Measurements from ENCODE around the gene FOXI3. TPM values are rescaled to one million over a fixed set of nuclear protein-coding genes. Genes with fewer than 3 reads are reported as not detected.
"Not testable (repeated sequence)": the region's sequence is repeated elsewhere in the genome, so short reads cannot be mapped to it uniquely, and the experiment has no call there.

Gene FOXI3
- total RNA-seq, 2 donors from 2014 or later, result not detected

DNA sequence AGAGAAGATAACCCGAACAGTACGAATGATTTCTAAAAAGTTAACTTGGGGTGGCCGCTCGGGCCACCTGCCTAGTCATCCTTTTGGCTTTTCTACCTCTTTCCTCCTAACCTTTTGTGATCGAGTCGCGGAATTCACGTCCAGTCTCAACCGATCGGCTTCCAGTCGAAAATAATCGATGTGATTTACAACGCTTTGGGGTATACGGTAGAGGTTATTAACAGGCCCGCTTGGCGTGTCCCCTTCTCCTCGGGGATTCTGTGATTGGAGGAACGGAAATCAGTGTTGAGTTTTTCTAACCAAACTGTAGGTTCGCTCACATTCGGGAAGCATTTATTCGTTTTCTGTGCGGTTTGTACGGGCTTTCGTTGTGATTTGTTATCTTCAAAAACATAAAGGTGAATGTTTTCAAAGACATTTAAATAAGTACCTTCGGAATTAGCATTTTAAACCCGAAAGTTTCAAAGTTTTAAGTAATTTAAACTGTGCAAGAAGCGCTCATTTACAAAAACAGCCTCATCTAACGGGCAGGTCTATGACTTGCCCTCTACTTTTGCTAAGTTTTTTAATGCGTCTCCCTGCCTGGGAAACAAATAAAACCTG lies 588 bp upstream of the FOXI3 start:
- H3K9me3 Mint-ChIP-seq, result no peaks in the 10 kb centered on the region
- H3K27ac Mint-ChIP-seq, result no peak overlapping the region
- ATAC-seq (replicated peaks in 1 of 2), result no peak

DNA sequence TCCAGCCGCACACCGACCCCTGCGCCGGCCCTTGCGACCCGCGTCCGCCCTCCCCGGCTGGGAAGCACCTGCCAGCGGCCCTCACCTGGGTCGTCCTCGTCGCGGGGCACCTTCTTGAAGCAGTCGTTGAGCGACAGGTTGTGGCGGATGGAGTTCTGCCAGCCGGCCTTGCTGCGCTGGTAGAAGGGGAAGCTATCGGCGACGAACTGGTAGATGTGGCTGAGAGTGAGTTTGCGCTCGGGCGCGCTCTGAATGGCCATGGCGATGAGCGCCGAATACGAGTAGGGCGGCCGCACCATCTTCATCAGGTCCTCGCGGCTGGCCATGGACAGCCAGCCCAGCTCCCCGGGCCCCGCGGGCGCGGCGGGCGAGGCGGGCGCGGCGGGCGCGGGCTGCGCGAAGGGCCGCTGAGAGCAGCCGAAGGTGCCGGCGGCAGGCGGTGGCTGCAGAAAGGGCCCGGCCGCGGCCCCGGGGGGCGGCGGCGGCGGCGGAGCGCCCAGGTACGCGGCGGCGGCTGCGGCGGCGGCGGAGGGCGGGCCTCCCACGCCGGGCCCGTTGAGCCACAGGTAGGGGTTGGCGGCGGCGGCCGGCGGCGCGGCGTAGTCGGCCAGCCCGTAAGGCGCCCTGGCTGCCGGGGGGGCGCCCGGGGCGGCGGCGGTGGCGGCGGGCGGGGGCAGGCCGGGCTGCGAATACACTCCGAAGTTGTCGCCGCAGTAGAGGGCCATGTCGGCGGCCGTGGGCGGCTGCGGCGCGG lies 505 bp downstream of the FOXI3 start:
- Mint-ChIP-seq H3K4me3 (peak overlapping the region; percentile 77 to 81), H3K27ac (no peak overlapping the region), H3K27me3 (ENCODE audit: low read depth) (peaks cover 54% of the 10 kb centered on the region), H3K36me3 (ENCODE audit: insufficient read depth in 2 of 2) (no peaks in the 10 kb centered on the region), H3K9me3 (no peaks in the 10 kb centered on the region), H3K4me1 (ENCODE audit: low read depth) (peaks cover 13% of the 10 kb centered on the region)
- peak; percentile 22 for DNase-seq
- peak; percentile 58 to 60 for ATAC-seq (replicated peaks in 1 of 2)

More for the DNA sequence above, 588 bp upstream of the FOXI3 start:
- Mint-ChIP-seq H3K4me3 (peak overlapping the region; percentile 58 to 83), H3K27me3 (ENCODE audit: low read depth) (peaks cover 44% of the 10 kb centered on the region), H3K4me1 (ENCODE audit: low read depth) (peaks cover 13% of the 10 kb centered on the region), H3K36me3 (ENCODE audit: insufficient read depth in 2 of 2) (no peaks in the 10 kb centered on the region)
- DNase-seq, result peak; percentile 1 to 2

DNA sequence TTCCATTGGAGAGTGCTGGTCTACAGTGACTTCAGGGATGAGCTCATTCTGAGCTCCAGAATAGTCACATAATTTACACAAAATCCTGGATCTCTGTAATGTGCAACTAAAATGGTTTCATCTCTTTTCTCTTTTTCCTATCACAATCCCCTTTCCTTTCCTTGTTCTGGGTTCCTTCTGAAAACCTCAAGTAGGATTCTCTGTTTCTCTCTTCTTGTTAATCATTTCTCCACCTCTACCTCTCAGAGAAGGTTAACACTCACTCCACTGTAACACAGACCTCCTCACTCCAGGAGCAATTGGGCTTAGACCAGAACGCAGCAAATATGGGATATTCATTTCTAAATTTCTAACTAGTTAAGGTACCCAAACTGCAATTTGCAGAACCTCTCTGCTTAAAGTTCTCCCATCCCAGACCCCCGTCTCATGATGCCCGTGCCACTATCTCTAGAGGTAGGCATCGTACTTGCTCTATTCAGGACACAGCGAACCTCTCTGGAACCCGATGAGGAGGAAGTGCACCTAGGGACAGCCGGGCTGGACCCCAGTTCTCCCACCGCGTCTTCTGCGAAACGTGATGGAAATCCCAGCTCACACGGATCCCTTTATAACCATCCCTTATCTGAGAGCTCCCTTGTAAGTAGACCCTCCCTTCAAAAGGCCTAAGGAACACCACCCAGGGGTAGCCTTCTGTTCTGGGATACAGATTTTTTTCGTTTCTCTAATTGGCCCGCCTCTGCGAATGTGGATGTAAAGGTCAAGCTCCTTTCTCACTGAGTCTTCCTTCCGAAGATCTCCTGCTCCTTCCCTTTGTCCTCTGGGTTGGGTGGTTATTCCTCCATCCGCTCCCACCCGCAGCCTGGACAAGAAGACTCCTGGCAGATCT lies 1.3 kb downstream of the FOXI3 start:
- Mint-ChIP-seq H3K4me3 (peak overlapping the region; percentile 77 to 81), H3K27ac (no peak overlapping the region), H3K36me3 (ENCODE audit: insufficient read depth in 2 of 2) (no peaks in the 10 kb centered on the region), H3K27me3 (ENCODE audit: low read depth) (peaks cover 54% of the 10 kb centered on the region), H3K9me3 (no peaks in the 10 kb centered on the region), H3K4me1 (ENCODE audit: low read depth) (peaks cover 13% of the 10 kb centered on the region)
- ATAC-seq (replicated peaks in 1 of 2) (no peak), DNase-seq (no peak)

DNA sequence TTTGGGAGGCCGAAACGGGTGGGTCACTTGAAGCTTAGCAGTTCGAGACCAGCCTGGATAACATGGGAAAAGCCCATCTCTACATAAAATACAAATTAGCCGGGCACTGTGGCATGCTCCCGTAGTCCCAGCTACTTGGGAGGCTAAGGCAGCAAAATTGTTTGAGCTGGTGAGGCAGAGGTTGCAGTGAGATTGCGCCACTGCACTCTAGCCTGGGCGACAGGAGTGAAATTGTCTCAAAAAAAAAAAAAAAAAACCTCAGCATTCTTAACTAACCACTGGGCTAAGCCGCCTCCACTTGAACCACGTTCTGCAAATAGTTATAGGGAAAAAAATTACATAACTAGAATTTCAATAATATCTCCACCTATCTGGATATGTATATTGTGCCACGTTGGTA lies 2.3 kb downstream of the FOXI3 start:
- Mint-ChIP-seq H3K9me3 (no peaks in the 10 kb centered on the region), H3K36me3 (ENCODE audit: insufficient read depth in 2 of 2) (no peaks in the 10 kb centered on the region), H3K4me3 (no peak overlapping the region), H3K27me3 (ENCODE audit: low read depth) (peaks cover 54% of the 10 kb centered on the region), H3K4me1 (ENCODE audit: low read depth) (peaks cover 13% of the 10 kb centered on the region), H3K27ac (no peak overlapping the region)
- DNase-seq, result no peak
- ATAC-seq (replicated peaks in 1 of 2), result no peak

DNA sequence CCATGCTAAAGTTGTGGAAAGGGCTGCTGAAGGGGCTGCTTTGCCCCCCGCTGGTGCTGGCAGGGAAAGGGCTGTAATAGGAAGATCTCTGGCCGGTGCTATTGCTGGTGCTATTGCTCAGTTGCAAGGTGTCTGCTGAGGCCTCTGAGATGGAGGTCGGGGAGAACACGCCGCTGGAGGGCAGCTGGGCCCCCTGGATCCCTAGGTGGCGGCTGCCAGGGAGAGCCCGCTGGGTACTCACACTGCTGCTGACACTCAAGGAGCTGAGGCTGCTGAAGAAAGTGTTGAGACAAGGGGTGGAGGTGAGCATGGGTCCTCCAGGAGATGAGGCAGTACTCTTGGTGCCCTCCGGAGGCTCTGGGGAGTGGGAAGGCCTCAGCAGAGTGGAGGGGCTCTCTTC lies 4.2 kb downstream of the FOXI3 start:
- no peak overlapping the region for H3K27ac Mint-ChIP-seq
- H3K4me1 Mint-ChIP-seq (ENCODE audit: low read depth), result peaks cover 12% of the 10 kb centered on the region
- peak in 1 of 2 donors; percentile 2 for DNase-seq
- H3K36me3 Mint-ChIP-seq (ENCODE audit: insufficient read depth in 2 of 2), result no peaks in the 10 kb centered on the region
- no peak overlapping the region for H3K4me3 Mint-ChIP-seq
- ATAC-seq (replicated peaks in 1 of 2), result no peak
- no peaks in the 10 kb centered on the region for H3K9me3 Mint-ChIP-seq
- peaks cover 45% of the 10 kb centered on the region for H3K27me3 Mint-ChIP-seq (ENCODE audit: low read depth)

DNA sequence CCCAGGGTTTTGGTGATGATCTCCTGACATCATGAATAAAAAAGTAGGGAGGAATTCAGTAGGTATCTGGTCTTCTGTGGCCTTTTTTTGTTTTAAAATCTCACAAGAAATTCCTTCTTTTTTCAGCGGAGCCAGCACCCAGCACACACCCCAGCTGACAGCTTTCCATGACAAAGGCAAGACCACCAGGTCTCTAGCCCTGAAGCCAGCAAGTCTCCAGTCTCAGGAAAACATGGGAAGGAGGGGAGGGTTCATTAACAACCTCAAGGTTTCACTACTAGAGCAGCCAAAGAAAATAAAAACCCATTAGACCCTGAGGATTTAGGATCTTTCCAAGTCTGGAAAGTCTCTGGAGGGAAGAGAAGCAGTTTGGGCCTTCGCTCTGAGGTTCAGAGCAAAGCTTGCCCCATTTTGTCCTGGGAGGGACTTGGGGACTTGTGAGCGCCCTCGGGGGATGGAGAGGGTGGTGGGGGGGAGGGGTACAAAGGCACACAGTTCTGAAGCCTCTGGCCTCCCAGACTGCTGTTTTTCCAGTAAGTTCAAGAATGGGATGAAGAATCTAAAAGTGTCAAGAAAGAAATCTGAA lies 9.0 kb downstream of the FOXI3 start:
- peaks cover 24% of the 10 kb centered on the region for H3K27me3 Mint-ChIP-seq (ENCODE audit: low read depth)
- H3K9me3 Mint-ChIP-seq, result no peaks in the 10 kb centered on the region
- DNase-seq (no peak), ATAC-seq (replicated peaks in 1 of 2) (no peak)
- H3K4me1 Mint-ChIP-seq (ENCODE audit: low read depth), result no peaks in the 10 kb centered on the region
- H3K36me3 Mint-ChIP-seq (ENCODE audit: insufficient read depth in 2 of 2), result peaks cover 0 to 2% of the 10 kb centered on the region in 2 donors
- H3K4me3 Mint-ChIP-seq, result no peak overlapping the region
- H3K27ac Mint-ChIP-seq, result no peak overlapping the region

DNA sequence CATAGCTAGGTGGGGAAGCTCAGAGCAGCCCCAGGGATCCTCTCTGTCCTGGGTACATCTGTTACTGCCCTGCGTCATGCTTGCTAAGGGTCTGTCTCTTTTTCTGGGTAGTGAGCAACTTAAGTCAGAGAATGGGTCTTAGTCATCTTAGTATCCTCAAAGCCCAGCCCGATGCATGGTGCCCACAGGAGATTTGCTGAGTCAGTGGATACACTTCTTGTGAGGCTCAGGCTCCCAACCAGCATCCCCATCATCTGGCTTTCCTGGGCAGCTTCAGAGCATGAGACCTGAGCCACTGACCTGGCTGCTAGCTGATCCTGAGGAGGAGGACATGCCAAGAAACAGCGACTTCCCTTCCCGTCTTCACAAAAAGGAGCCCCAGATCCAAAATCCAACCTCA lies 10.0 kb downstream of the FOXI3 start:
- Mint-ChIP-seq H3K4me3 (no peak overlapping the region), H3K27ac (no peak overlapping the region), H3K36me3 (ENCODE audit: insufficient read depth in 2 of 2) (peaks cover 0 to 2% of the 10 kb centered on the region in 2 donors), H3K27me3 (ENCODE audit: low read depth) (peaks cover 15% of the 10 kb centered on the region), H3K9me3 (no peaks in the 10 kb centered on the region), H3K4me1 (ENCODE audit: low read depth) (no peaks in the 10 kb centered on the region)
- no peak for ATAC-seq (replicated peaks in 1 of 2)
- DNase-seq, result no peak

DNA sequence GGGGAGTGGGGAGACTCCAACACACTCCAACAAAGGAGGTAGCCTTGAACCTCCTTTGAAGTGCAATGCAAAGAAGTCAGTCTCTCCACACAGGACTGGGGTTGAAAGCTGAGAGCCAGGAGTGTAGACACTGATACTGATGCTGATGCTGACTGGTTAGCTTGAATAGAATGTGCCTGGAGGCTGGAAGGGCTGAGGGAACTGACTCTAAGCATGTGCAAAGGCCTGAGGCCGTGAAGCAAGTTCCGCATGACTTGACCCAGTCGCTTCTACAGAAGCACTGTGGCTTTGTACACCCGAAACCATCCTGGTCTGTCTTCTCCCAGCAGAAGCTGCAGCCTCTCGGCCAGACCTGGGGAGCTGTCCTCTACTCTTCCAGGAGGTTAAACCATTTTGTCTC lies 10.4 kb downstream of the FOXI3 start:
- ATAC-seq (replicated peaks in 1 of 2), result no peak

DNA sequence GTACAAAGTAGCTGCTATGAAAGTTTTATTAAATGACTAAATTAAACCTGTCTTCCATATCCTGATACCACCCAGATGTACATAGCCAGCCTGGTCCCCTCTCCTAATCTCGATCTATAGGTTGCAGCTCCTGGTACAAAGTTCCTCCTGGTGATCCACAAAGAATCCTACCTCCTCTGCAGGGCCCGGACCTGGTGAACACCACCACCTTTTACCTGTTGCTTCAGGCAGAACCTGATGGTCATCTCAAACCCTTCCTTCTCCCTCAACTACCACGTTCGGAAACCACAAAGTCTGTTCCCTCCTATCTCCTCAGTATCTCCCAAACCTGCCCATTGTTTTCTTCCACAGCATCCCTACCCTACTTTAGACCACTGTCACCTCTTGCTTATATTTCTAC lies 15.5 kb downstream of the FOXI3 start:
- no peak overlapping the region for H3K27ac Mint-ChIP-seq

More for the DNA sequence above, 10.4 kb downstream of the FOXI3 start:
- Mint-ChIP-seq H3K27me3 (ENCODE audit: low read depth) (peaks cover 13% of the 10 kb centered on the region), H3K4me3 (no peak overlapping the region), H3K27ac (no peak overlapping the region), H3K36me3 (ENCODE audit: insufficient read depth in 2 of 2) (peaks cover 0 to 2% of the 10 kb centered on the region in 2 donors), H3K9me3 (no peaks in the 10 kb centered on the region), H3K4me1 (ENCODE audit: low read depth) (no peaks in the 10 kb centered on the region)
- no peak for DNase-seq

DNA sequence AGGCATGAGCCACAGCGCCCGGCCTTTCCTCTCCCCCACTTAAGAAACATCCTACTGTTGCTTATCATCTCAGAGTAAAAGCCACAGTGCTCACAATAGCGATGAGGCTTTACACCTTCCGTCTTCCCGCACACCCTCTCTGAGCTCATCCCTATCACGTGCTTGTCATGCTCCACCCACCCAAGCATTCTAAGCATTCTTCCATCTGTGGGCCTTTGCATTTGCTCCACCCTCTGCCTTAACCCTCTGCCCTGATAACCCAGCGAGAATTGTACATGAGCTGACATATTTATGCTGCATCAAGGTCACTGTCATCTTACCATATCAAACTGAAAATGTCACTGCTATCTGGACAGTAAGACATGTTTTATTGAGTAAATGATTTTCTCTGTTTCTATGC lies 22.6 kb downstream of the FOXI3 start:
- Mint-ChIP-seq H3K27ac (no peak overlapping the region), H3K4me1 (ENCODE audit: low read depth) (no peaks in the 10 kb centered on the region), H3K36me3 (ENCODE audit: insufficient read depth in 2 of 2) (peaks cover 0 to 1% of the 10 kb centered on the region in 2 donors), H3K4me3 (no peak overlapping the region), H3K9me3 (peaks cover 2 to 3% of the 10 kb centered on the region in 2 donors), H3K27me3 (ENCODE audit: low read depth) (no peaks in the 10 kb centered on the region)
- DNase-seq (no peak), ATAC-seq (replicated peaks in 1 of 2) (no peak)

More for the DNA sequence above, 15.5 kb downstream of the FOXI3 start:
- Mint-ChIP-seq H3K4me3 (no peak overlapping the region), H3K27me3 (ENCODE audit: low read depth) (peaks cover 25% of the 10 kb centered on the region), H3K36me3 (ENCODE audit: insufficient read depth in 2 of 2) (peaks cover 0 to 4% of the 10 kb centered on the region in 2 donors), H3K9me3 (peaks cover 0 to 1% of the 10 kb centered on the region in 2 donors), H3K4me1 (ENCODE audit: low read depth) (no peaks in the 10 kb centered on the region)
- no peak for DNase-seq
- no peak for ATAC-seq (replicated peaks in 1 of 2)

DNA sequence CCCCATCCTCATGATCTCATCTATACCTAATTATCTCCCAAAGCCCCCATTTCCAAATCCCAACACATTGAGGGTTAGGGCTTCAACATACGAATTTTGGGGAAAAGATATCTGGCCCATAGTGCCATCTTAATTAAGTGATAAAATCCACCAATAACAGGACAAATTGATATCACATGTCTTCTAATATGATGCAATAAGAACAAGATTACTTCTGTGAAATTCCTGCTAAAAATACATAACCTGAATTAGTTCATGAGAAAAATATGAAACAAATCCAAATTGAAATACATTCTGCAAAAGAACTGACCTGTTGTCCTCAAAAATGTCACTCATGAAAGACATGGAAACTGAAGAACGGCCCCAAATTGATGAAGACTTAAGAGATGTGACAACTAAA lies 28.8 kb downstream of the FOXI3 start:
- ATAC-seq (replicated peaks in 1 of 2), result no peak
- H3K9me3 Mint-ChIP-seq, result peaks cover 2 to 4% of the 10 kb centered on the region in 2 donors
- H3K27ac Mint-ChIP-seq, result no peak overlapping the region
- no peak for DNase-seq
- H3K4me1 Mint-ChIP-seq (ENCODE audit: low read depth), result no peaks in the 10 kb centered on the region
- H3K27me3 Mint-ChIP-seq (ENCODE audit: low read depth), result peaks cover 7% of the 10 kb centered on the region
- no peaks in the 10 kb centered on the region for H3K36me3 Mint-ChIP-seq (ENCODE audit: insufficient read depth in 2 of 2)
- H3K4me3 Mint-ChIP-seq, result no peak overlapping the region

DNA sequence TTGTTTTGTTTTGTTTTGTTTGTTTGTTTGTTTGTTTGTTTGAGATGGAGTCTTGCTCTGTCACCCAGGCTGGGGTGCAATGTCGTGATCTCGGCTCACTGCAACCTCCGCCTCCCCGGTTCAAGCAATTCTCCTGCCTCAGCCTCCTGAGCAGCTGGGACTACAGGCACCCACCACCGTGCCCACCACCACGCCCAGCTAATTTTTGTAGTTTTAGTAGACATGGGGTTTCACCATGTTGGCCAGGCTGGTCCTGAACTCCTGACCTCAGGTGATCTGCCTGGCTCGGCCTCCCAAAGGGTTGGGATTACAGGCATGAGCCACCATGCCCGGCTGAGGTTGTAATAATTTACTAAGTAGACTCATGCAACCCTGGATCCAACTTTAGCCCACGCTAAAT lies 33.4 kb downstream of the FOXI3 start:
- not testable (repeated sequence) for H3K27me3 Mint-ChIP-seq (ENCODE audit: low read depth); H3K4me1 Mint-ChIP-seq (ENCODE audit: low read depth); H3K4me3 Mint-ChIP-seq; H3K9me3 Mint-ChIP-seq; H3K27ac Mint-ChIP-seq; DNase-seq; ATAC-seq (replicated peaks in 1 of 2); H3K36me3 Mint-ChIP-seq (ENCODE audit: insufficient read depth in 2 of 2)
